ENCODE data around the gene PRTFDC1. TPM values are rescaled to one million over a fixed set of nuclear protein-coding genes. Genes with fewer than 3 reads are reported as not detected.

Gene PRTFDC1
- total RNA-seq, 1 experiment from 2014 or later, result 22.7 TPM

- CTCF ChIA-PET, result no interaction called here
- TF ChIP-seq CTCF (IDR thresholded peaks at IDR 0.05; ENCODE audit: unreplicated experiment), result no peak
- peaks cover 28% of the 10 kb centered on the region for H3K4me1 Mint-ChIP-seq (ENCODE audit: low read depth, unreplicated experiment)
- H3K27ac Mint-ChIP-seq (ENCODE audit: unreplicated experiment), result no peak overlapping the region
- H3K9me3 Mint-ChIP-seq (ENCODE audit: low read depth, unreplicated experiment), result no peaks in the 10 kb centered on the region
- no peak for DNase-seq
- H3K36me3 Mint-ChIP-seq (ENCODE audit: insufficient read depth, unreplicated experiment), result peaks cover 7% of the 10 kb centered on the region
- no peaks in the 10 kb centered on the region for H3K27me3 Mint-ChIP-seq (ENCODE audit: unreplicated experiment)
- H3K4me3 Mint-ChIP-seq (ENCODE audit: low read depth, unreplicated experiment), result no peak overlapping the region
- BruUV-seq (replicated peaks), result no TSS peak
- intact Hi-C loops (cut with micrococcal nuclease; ENCODE audit: unreplicated experiment), result no loop called here
Observed at GRCh38 chr10:24906372-24906771, 46.0 kb downstream of the PRTFDC1 start.

- DNase-seq, result no peak
- intact Hi-C loops (cut with micrococcal nuclease; ENCODE audit: unreplicated experiment), result loop anchor here (5.0 kb wide), 1 partner anchor 188 kb away; no protein-coding TSS in a partner anchor
- Mint-ChIP-seq H3K27me3 (ENCODE audit: unreplicated experiment) (no peaks in the 10 kb centered on the region), H3K9me3 (ENCODE audit: low read depth, unreplicated experiment) (no peaks in the 10 kb centered on the region), H3K4me3 (ENCODE audit: low read depth, unreplicated experiment) (no peak overlapping the region), H3K27ac (ENCODE audit: unreplicated experiment) (peak overlapping the region; percentile 4), H3K4me1 (ENCODE audit: low read depth, unreplicated experiment) (peaks cover 35% of the 10 kb centered on the region), H3K36me3 (ENCODE audit: insufficient read depth, unreplicated experiment) (peaks cover 7% of the 10 kb centered on the region)
- no peak for TF ChIP-seq CTCF (IDR thresholded peaks at IDR 0.05; ENCODE audit: unreplicated experiment)
- CTCF ChIA-PET, result no interaction called here
- no TSS peak for BruUV-seq (replicated peaks)
Observed at GRCh38 chr10:24904824-24905223, 47.6 kb downstream of the PRTFDC1 start.

- peak overlapping the region; percentile 78 for H3K27ac Mint-ChIP-seq (ENCODE audit: unreplicated experiment)
- no peak for TF ChIP-seq CTCF (IDR thresholded peaks at IDR 0.05; ENCODE audit: unreplicated experiment)
- intact Hi-C loops (cut with micrococcal nuclease; ENCODE audit: unreplicated experiment), result loop anchor here (5.0 kb wide), 1 partner anchor 185 kb away; no protein-coding TSS in a partner anchor
- H3K4me1 Mint-ChIP-seq (ENCODE audit: low read depth, unreplicated experiment), result peaks cover 30% of the 10 kb centered on the region
- peak overlapping the region; percentile 55 for H3K4me3 Mint-ChIP-seq (ENCODE audit: low read depth, unreplicated experiment)
- CTCF ChIA-PET, result interaction anchor here (0.8 to 1.0 kb wide), 2 partner anchors 11 to 39 kb away, joined by 3 to 4 read pairs; no protein-coding TSS in a partner anchor
- H3K36me3 Mint-ChIP-seq (ENCODE audit: insufficient read depth, unreplicated experiment), result peaks cover 7% of the 10 kb centered on the region
- BruUV-seq (replicated peaks), result no TSS peak
- DNase-seq, result no peak
- no peaks in the 10 kb centered on the region for H3K27me3 Mint-ChIP-seq (ENCODE audit: unreplicated experiment)
- no peaks in the 10 kb centered on the region for H3K9me3 Mint-ChIP-seq (ENCODE audit: low read depth, unreplicated experiment)
Observed at GRCh38 chr10:24902400-24902728, 50.0 kb downstream of the PRTFDC1 start.

GRCh38 chr10:24901686-24902399, 50.6 kb downstream of the PRTFDC1 start:
- intact Hi-C loops (cut with micrococcal nuclease; ENCODE audit: unreplicated experiment), result loop anchor here (5.0 kb wide), 1 partner anchor 185 kb away; no protein-coding TSS in a partner anchor
- peak overlapping the region; percentile 78 for H3K27ac Mint-ChIP-seq (ENCODE audit: unreplicated experiment)
- H3K27me3 Mint-ChIP-seq (ENCODE audit: unreplicated experiment), result no peaks in the 10 kb centered on the region
- CTCF ChIA-PET, result interaction anchor here (0.8 to 1.0 kb wide), 2 partner anchors 11 to 40 kb away, joined by 3 to 4 read pairs; no protein-coding TSS in a partner anchor
- no TSS peak for BruUV-seq (replicated peaks)
- H3K4me3 Mint-ChIP-seq (ENCODE audit: low read depth, unreplicated experiment), result peak overlapping the region; percentile 55
- peaks cover 36% of the 10 kb centered on the region for H3K4me1 Mint-ChIP-seq (ENCODE audit: low read depth, unreplicated experiment)
- DNase-seq, result peak; percentile 73
- no peak for TF ChIP-seq CTCF (IDR thresholded peaks at IDR 0.05; ENCODE audit: unreplicated experiment)
- H3K9me3 Mint-ChIP-seq (ENCODE audit: low read depth, unreplicated experiment), result no peaks in the 10 kb centered on the region
- H3K36me3 Mint-ChIP-seq (ENCODE audit: insufficient read depth, unreplicated experiment), result peaks cover 7% of the 10 kb centered on the region
